ENCODE results near the gene DMD. TPM values are rescaled to one million over a fixed set of nuclear protein-coding genes. Genes with fewer than 3 reads are reported as not detected.

The DMD gene
- total and polyA plus RNA-seq, 2 of the 8 experiments (the other 6 are each of a cell fraction or from before 2014, with no cell fraction given), result 4.8 to 7.4 TPM

- 57% methylated on average over 1 of the region's 3 CpGs; no CpG with 5 or more reads in 1 of the 2 experiments for WGBS, 2 experiments (ENCODE audit: extremely low coverage in 1 of 2, insufficient coverage in 1 of 2, insufficient read length in 1 of 2, insufficient replicate concordance in 2 of 2, low coverage in 1 of 2, low lambda C conversion rate in 2 of 2, missing lambda C conversion rate in 1 of 2)
- Histone ChIP-seq H3K56ac (replicated peaks; ENCODE audit: insufficient read length, low read depth, low read length) (no peak overlapping the region), H2BK15ac (ENCODE audit: low read length) (no peak overlapping the region), H3K18ac (ENCODE audit: extremely low read depth, low read length) (no peak overlapping the region), H3K27ac (ENCODE audit: low read depth, low read length) (no peak overlapping the region), H4K91ac (replicated peaks; ENCODE audit: insufficient read length, low read length) (no peak overlapping the region), H2BK20ac (ENCODE audit: low read length) (no peak overlapping the region), H3K9me3 (ENCODE audit: insufficient read depth in 2 of 2, low read depth in 1 of 2, low read length in 1 of 2) (no peaks in the 10 kb centered on the region), H3K23ac (ENCODE audit: insufficient read length) (no peak overlapping the region), H2BK120ac (replicated peaks; ENCODE audit: low read depth, low read length) (no peak overlapping the region), H3K14ac (ENCODE audit: insufficient read length) (no peak overlapping the region), H2BK5ac (ENCODE audit: low read depth, low read length) (no peak overlapping the region), H4K8ac (ENCODE audit: extremely low read depth, insufficient read depth, low read length) (no peak overlapping the region), H3K79me1 (ENCODE audit: low read depth, low read length) (no peaks in the 10 kb centered on the region), H3K4me3 (ENCODE audit: extremely low read depth in 1 of 4, insufficient read depth in 2 of 4, low read depth in 3 of 4, low read length in 4 of 4) (no peak overlapping the region), H2BK12ac (ENCODE audit: low read depth, low read length) (no peak overlapping the region), H2AFZ (ENCODE audit: low read length) (no peak overlapping the region), H3K4me2 (ENCODE audit: insufficient read depth in 1 of 2, low read depth in 2 of 2, low read length in 2 of 2) (no peak overlapping the region), H3K27me3 (replicated peaks in 1 of 4; ENCODE audit: control insufficient read depth in 3 of 4, extremely low read depth in 1 of 4, insufficient read depth in 3 of 4, low read length in 3 of 4) (no peaks in the 10 kb centered on the region), H4K20me1 (replicated peaks in 1 of 2; ENCODE audit: control insufficient read depth in 1 of 2, insufficient read depth in 2 of 2, low read length in 2 of 2) (no peaks in the 10 kb centered on the region), H3K79me2 (ENCODE audit: control insufficient read depth in 1 of 2, insufficient read depth in 2 of 2, low read length in 2 of 2) (no peaks in the 10 kb centered on the region), H3K9ac (replicated peaks in 1 of 4; ENCODE audit: extremely low read depth in 1 of 4, low read depth in 3 of 4, low read length in 3 of 4) (no peak overlapping the region), H4K5ac (ENCODE audit: insufficient read length, low read depth, low read length) (no peak overlapping the region), H3K4me1 (replicated peaks in 1 of 4; ENCODE audit: control insufficient read depth in 3 of 4, insufficient read depth in 4 of 4, low read length in 3 of 4) (no peaks in the 10 kb centered on the region), H3K23me2 (ENCODE audit: low read depth, low read length) (no peaks in the 10 kb centered on the region), H3K4ac (replicated peaks; ENCODE audit: insufficient read length, low read depth, low read length) (no peak overlapping the region), H2AK5ac (ENCODE audit: low read depth, low read length) (no peak overlapping the region), H3K36me3 (ENCODE audit: control insufficient read depth in 2 of 4, insufficient read depth in 4 of 4, low read length in 3 of 4) (no peaks in the 10 kb centered on the region)
- DNase-seq (ENCODE audit: low read depth in 1 of 2, low spot score in 2 of 2) (no peak), FAIRE-seq (no peak)
- CTCF ChIA-PET (ENCODE audit: partially characterized antibody), result no interaction called here
- TF ChIP-seq HDAC2 (IDR thresholded peaks at IDR 0.05; ENCODE audit: borderline replicate concordance in 1 of 2, low read depth in 2 of 2, low read length in 2 of 2), result no peak
- no peak for TF ChIP-seq PHF8 (conservative IDR thresholded peaks at IDR 0.05; ENCODE audit: low read depth, low read length)
- no peak for TF ChIP-seq FOSL1 (IDR thresholded peaks at IDR 0.05; ENCODE audit: insufficient read depth, low read depth, low read length)
- TF ChIP-seq KDM1A (IDR thresholded peaks at IDR 0.05; ENCODE audit: borderline replicate concordance, low read length), result no peak
- no peak for TF ChIP-seq CEBPB (IDR thresholded peaks at IDR 0.05; ENCODE audit: low read depth, low read length)
- no peak for TF ChIP-seq RBBP5 (IDR thresholded peaks at IDR 0.05; ENCODE audit: borderline replicate concordance, low read depth, low read length)
- TF ChIP-seq CBX5 (IDR thresholded peaks at IDR 0.05; ENCODE audit: low read depth, low read length), result no peak
- no peak for TF ChIP-seq SIN3A (conservative IDR thresholded peaks at IDR 0.05 in 1 of 2, IDR thresholded peaks at IDR 0.05 in 1 of 2; ENCODE audit: low read depth in 1 of 2, low read length in 2 of 2)
- TF ChIP-seq ASH2L (IDR thresholded peaks at IDR 0.05; ENCODE audit: low read length), result no peak
- TF ChIP-seq RAD21 (IDR thresholded peaks at IDR 0.05 in 1 of 2, conservative IDR thresholded peaks at IDR 0.05 in 1 of 2; ENCODE audit: low read depth in 2 of 2, low read length in 2 of 2), result no peak
- TF ChIP-seq ZNF274 (IDR thresholded peaks at IDR 0.05; ENCODE audit: borderline replicate concordance, extremely low read depth, low read length), result no peak
- POLR2A ChIA-PET (ENCODE audit: partially characterized antibody), result no interaction called here
Measured at GRCh38 chrX:32280921-32281320, 930.4 kb downstream of the DMD start.

Measured in H1 (cell line).